CD4-positive, alpha-beta T cell treated with Interleukin-4 for 1 hour (primary cell): Measurements from ENCODE around the gene RAC3.

Experiments used
- DNase-seq, 2 donors: peaks; one replicate each; pipeline ENCODE4 v3.0.0-alpha.2; 2020 to 2022

RAC3 gene

GRCh38 chr17:82058230-82058854 lies 26.9 kb downstream of the RAC3 start:
- no peak for DNase-seq

- DNase-seq, result no peak
These were observed 27.4 kb downstream of the RAC3 start for GRCh38 chr17:82058855-82059249.

GRCh38 chr17:82059272-82060000 lies 28.0 kb downstream of the RAC3 start:
- DNase-seq, result no peak

- no peak for DNase-seq
These were observed 28.5 kb downstream of the RAC3 start for GRCh38 chr17:82060001-82060380.

- no peak for DNase-seq
These were observed 29.1 kb downstream of the RAC3 start for GRCh38 chr17:82060614-82061013.

GRCh38 chr17:82061047-82061925 lies 29.8 kb downstream of the RAC3 start:
- DNase-seq, result no peak

- no peak for DNase-seq
These were observed 30.9 kb downstream of the RAC3 start for GRCh38 chr17:82062076-82062983.

- no peak for DNase-seq
These were observed 31.5 kb downstream of the RAC3 start for GRCh38 chr17:82062984-82063368.

GRCh38 chr17:82063424-82064415 lies 32.2 kb downstream of the RAC3 start:
- DNase-seq, result no peak

GRCh38 chr17:82064433-82065192 lies 33.1 kb downstream of the RAC3 start:
- DNase-seq, result no peak

- DNase-seq, result no peak
These were observed 33.7 kb downstream of the RAC3 start for GRCh38 chr17:82065193-82065637.

- DNase-seq, result peak; percentile 64 to 75
These were observed 34.3 kb downstream of the RAC3 start, which contains the start of gene DUS1L for GRCh38 chr17:82065638-82066303. Gene DUS1L, minus strand, starts transcription at chr17:82065804. Its CDS starts 745 bp downstream, at chr17:82065059.

- DNase-seq, result no peak
These were observed 39.1 kb downstream of the RAC3 start for GRCh38 chr17:82070611-82071010.

- DNase-seq, result no peak
These were observed 41.3 kb downstream of the RAC3 start for GRCh38 chr17:82072827-82073226.

- DNase-seq, result no peak
These were observed 42.0 kb downstream of the RAC3 start for GRCh38 chr17:82073446-82073845.

- no peak for DNase-seq
These were observed 44.7 kb downstream of the RAC3 start for GRCh38 chr17:82076018-82076784.

- DNase-seq, result no peak
These were observed 45.5 kb downstream of the RAC3 start for GRCh38 chr17:82076785-82077591.
